Measurements from ENCODE around the gene RPS6KC1. TPM values are rescaled to one million over a fixed set of nuclear protein-coding genes. Genes with fewer than 3 reads are reported as not detected.

The RPS6KC1 gene
- total and polyA plus RNA-seq, 9 of the 15 experiments (the other 6 are each of a cell fraction or from before 2014, with no cell fraction given) = 4.3 to 34.6 (median 20.9) TPM

GRCh38 chr1:213017447-213018273, 33.4 kb upstream of the RPS6KC1 start (continued):
- TF ChIP-seq E4F1 (CRISPR knock-in tag; IDR thresholded peaks at IDR 0.05; ENCODE audit: borderline replicate concordance) (no peak), MITF (IDR thresholded peaks at IDR 0.05) (no peak), SMARCA5 (IDR thresholded peaks at IDR 0.05) (no peak), TARDBP (IDR thresholded peaks at IDR 0.05) (no peak), ZNF217 (CRISPR knock-in tag; IDR thresholded peaks at IDR 0.05) (no peak), RAD51 (IDR thresholded peaks at IDR 0.05; ENCODE audit: borderline replicate concordance, low read depth) (no peak), MCM5 (IDR thresholded peaks at IDR 0.05; ENCODE audit: low read depth) (no peak), ATF7 (IDR thresholded peaks at IDR 0.05) (no peak), MAFG (tag; conservative IDR thresholded peaks at IDR 0.05) (peak; percentile 28; the same call in 1 of the 2 replicates), ZNF311 (CRISPR knock-in tag; IDR thresholded peaks at IDR 0.05) (no peak), ZBTB5 (IDR thresholded peaks at IDR 0.05) (no peak), POLR2AphosphoS2 (IDR thresholded peaks at IDR 0.05; ENCODE audit: low read length) (no peak), ZNF695 (CRISPR knock-in tag; IDR thresholded peaks at IDR 0.05) (no peak), E2F1 (CRISPR knock-in tag; IDR thresholded peaks at IDR 0.05) (0 out of 2 replicates have a peak, but pooled peaks have one; percentile 21), NFRKB (IDR thresholded peaks at IDR 0.05; ENCODE audit: low read depth) (peak; percentile 81; the same call in 1 of the 2 replicates)

Data from K562 (cell line).